ENCODE measurements around the gene CRYGN. TPM values are rescaled to one million over a fixed set of nuclear protein-coding genes. Genes with fewer than 3 reads are reported as not detected.

Gene CRYGN
- total and polyA plus RNA-seq, 12 donors = 0.07 to 0.72 (median 0.22) TPM; not detected in 8

DNA sequence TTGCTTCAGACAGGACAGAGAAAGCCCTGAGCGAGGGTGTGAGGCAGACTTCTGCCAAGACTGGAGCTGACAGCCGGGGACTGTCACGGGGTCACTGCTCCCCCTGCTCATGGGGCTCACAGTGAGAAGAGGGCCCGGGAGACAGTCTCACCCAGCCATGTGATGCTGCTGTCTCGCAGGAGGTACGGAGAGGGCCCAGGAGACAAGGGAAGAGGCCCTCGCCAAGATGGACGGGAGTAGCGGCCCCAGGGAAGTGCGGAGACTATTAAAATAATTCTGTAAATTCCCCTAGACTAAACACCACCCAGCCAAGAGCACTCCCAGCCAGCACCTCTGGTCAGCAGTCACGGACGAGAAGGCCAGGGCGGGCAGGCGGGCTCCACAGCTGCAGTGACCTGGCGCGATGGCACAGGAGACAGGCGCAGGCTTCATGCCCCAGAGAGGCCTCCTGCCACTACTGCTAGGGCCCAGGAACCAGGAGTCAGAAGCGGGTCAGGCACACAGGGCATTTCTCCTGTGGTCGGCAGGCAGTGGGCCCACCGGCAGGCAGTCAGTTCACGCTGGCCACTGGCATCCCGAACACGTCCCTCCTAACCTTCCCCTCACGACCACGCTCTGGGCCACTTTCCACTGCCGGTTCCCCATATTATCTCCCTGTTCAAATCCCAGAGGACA is 54.2 kb downstream of the CRYGN start:
- peaks cover 3 to 19% (median 16%) of the 10 kb centered on the region in 9 donors for H3K4me1 ChIP-seq
- WGBS, 2 donors = 73 to 80% methylated on average over 26 of the region's 26 CpGs
- intact Hi-C loops (cut with DNase I) = no loop called here
- H3K9me3 ChIP-seq = no peaks in the 10 kb centered on the region
- DNase-seq (no peak), ATAC-seq (no peak)
- no peak overlapping the region for H3K4me3 ChIP-seq
- peaks cover 15 to 57% (median 48%) of the 10 kb centered on the region in 7 donors for H3K27me3 ChIP-seq
- TF ChIP-seq, protein P1, sequence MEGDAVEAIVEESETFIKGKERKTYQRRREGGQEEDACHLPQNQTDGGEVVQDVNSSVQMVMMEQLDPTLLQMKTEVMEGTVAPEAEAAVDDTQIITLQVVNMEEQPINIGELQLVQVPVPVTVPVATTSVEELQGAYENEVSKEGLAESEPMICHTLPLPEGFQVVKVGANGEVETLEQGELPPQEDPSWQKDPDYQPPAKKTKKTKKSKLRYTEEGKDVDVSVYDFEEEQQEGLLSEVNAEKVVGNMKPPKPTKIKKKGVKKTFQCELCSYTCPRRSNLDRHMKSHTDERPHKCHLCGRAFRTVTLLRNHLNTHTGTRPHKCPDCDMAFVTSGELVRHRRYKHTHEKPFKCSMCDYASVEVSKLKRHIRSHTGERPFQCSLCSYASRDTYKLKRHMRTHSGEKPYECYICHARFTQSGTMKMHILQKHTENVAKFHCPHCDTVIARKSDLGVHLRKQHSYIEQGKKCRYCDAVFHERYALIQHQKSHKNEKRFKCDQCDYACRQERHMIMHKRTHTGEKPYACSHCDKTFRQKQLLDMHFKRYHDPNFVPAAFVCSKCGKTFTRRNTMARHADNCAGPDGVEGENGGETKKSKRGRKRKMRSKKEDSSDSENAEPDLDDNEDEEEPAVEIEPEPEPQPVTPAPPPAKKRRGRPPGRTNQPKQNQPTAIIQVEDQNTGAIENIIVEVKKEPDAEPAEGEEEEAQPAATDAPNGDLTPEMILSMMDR (IDR thresholded peaks at IDR 0.05) = no peak
- no peaks in the 10 kb centered on the region for H3K36me3 ChIP-seq
- H3K27ac ChIP-seq = no peak overlapping the region

- whole genome bisulfite sequencing, 2 donors = 82 to 88% methylated on average over 26 of the region's 26 CpGs
- H3K27ac ChIP-seq = no peak overlapping the region
- peaks cover 3 to 19% (median 16%) of the 10 kb centered on the region in 9 donors for H3K4me1 ChIP-seq
- ATAC-seq = no peak
- no peak for DNase-seq
- intact Hi-C loops (cut with DNase I) = loop anchor here in 2 of 10 donors (5.0 kb wide), 1 partner anchor 52 kb away; no protein-coding TSS in a partner anchor
- no peaks in the 10 kb centered on the region for H3K36me3 ChIP-seq
- H3K9me3 ChIP-seq = no peaks in the 10 kb centered on the region
- H3K27me3 ChIP-seq = peaks cover 15 to 57% (median 42%) of the 10 kb centered on the region in 7 donors
- H3K4me3 ChIP-seq = no peak overlapping the region
- TF ChIP-seq, protein P1 (IDR thresholded peaks at IDR 0.05) = no peak
Measured at GRCh38 chr7:151384776-151385625, 54.9 kb downstream of the CRYGN start.

- no peak for DNase-seq
- peaks cover 3 to 19% (median 16%) of the 10 kb centered on the region in 9 donors for H3K4me1 ChIP-seq
- WGBS, 2 donors = 79 to 87% methylated on average over 6 of the region's 6 CpGs
- H3K36me3 ChIP-seq = peaks cover 0 to 3% (median 0%) of the 10 kb centered on the region in 9 donors
- H3K9me3 ChIP-seq = no peaks in the 10 kb centered on the region
- intact Hi-C loops (cut with DNase I) = loop anchor here in 2 of 10 donors (5.0 kb wide), 1 partner anchor 53 kb away; no protein-coding TSS in a partner anchor
- no peak for ATAC-seq
- H3K27ac ChIP-seq = no peak overlapping the region
- TF ChIP-seq, protein P1 (IDR thresholded peaks at IDR 0.05) = no peak
- no peak overlapping the region for H3K4me3 ChIP-seq
- H3K27me3 ChIP-seq = peaks cover 15 to 51% (median 42%) of the 10 kb centered on the region in 7 donors
Measured at GRCh38 chr7:151384352-151384697, 55.6 kb downstream of the CRYGN start.

DNA sequence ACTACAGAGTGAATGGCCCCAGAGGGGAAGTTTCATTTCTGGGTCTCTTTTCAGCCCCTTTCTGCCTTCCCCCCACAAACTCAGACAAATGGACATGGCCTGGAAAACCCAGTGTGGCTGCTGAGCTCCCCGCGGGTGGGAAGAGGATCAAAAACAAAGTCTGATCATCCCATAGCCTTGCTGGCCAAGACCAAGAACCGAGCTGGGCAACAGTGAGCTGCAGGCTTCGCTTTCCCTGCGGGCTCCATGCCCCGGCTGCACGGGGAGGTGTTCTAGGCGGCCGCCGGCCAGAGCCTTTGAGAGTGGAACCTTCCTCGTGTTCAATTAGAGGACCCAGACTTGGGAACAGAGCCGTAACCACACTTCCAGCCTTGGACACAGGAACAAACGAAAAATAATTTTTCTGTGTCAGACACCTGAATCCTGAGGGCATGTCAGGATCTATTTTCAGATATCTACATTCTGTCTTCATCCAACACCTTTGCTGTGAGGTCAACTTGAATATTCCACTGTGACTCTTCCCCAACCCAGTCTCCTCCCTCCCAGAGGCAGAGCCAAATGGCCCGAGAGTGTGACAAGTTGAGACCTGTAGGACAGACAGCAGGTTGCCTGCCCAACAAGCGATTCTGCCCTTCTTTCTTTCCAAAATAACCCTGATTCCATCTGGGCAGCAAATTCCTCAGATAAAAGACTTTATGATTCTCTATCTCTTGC is 56.1 kb downstream of the CRYGN start:
- intact Hi-C loops (cut with DNase I) = loop anchor here in 2 of 10 donors (5.0 kb wide), 1 partner anchor 54 kb away; no protein-coding TSS in a partner anchor
- DNase-seq = no peak
- Histone ChIP-seq H3K27me3 (peaks cover 15 to 48% (median 42%) of the 10 kb centered on the region in 7 donors), H3K36me3 (peaks cover 0 to 7% (median 0%) of the 10 kb centered on the region in 9 donors), H3K4me1 (peaks cover 3 to 19% (median 16%) of the 10 kb centered on the region in 9 donors), H3K9me3 (no peaks in the 10 kb centered on the region), H3K27ac (no peak overlapping the region), H3K4me3 (no peak overlapping the region)
- ATAC-seq = no peak
- WGBS, 2 donors = 76 to 78% methylated on average over 15 of the region's 15 CpGs
- TF ChIP-seq, protein P1 (IDR thresholded peaks at IDR 0.05) = no peak

All from heart right ventricle (tissue), 16 donors.